CD14-positive monocyte (primary cell): ENCODE measurements around the gene ENPEP. TPM values are rescaled to one million over a fixed set of nuclear protein-coding genes. Genes with fewer than 3 reads are reported as not detected.

Experiments used
- DNase-seq, 3 donors: peaks; one replicate each; pipeline ENCODE4 v3.0.0-alpha.2; 2011 to 2022
- H2AFZ ChIP-seq: 2 replicates; pipeline ENCODE4 v1.6.0; 2012; ENCODE audit warnings: mild to moderate bottlenecking, low read depth, low read length, inconsistent platforms; ENCODE audit not compliant: insufficient read depth, poor library complexity, severe bottlenecking
- H3K27ac ChIP-seq, 2 donors: 1 replicate in 1 of 2; 2 replicates in 1 of 2; pipeline ENCODE4 v1.5.1; 2012 to 2013; ENCODE audit warnings: low read length in 2 of 2, control low read depth in 1 of 2, inconsistent platforms in 1 of 2, low read depth in 1 of 2, mild to moderate bottlenecking in 1 of 2
- H3K27me3 ChIP-seq, 2 donors: one replicate each; pipeline versions ENCODE4 v1.6.0 to v1.6.1; 2011 to 2013; ENCODE audit warnings: low read length in 2 of 2; ENCODE audit not compliant: control insufficient read depth in 2 of 2, insufficient read depth in 2 of 2
- H3K36me3 ChIP-seq, 2 donors: replicated peaks in 1 of 2; 1 replicate in 1 of 2; 2 replicates in 1 of 2; pipeline versions ENCODE4 v1.5.1 to v1.6.1; 2012 to 2013; ENCODE audit warnings: low read length in 2 of 2, control low read depth in 1 of 2, inconsistent platforms in 1 of 2, mild to moderate bottlenecking in 1 of 2; ENCODE audit not compliant: insufficient read depth in 2 of 2, control insufficient read depth in 1 of 2
- H3K4me1 ChIP-seq, 2 donors: 1 replicate in 1 of 2; 2 replicates in 1 of 2; pipeline versions ENCODE4 v1.5.1 to v1.6.1; 2012 to 2013; ENCODE audit warnings: low read length in 2 of 2, control low read depth in 1 of 2, inconsistent platforms in 1 of 2, mild to moderate bottlenecking in 1 of 2, moderate library complexity in 1 of 2; ENCODE audit not compliant: insufficient read depth in 2 of 2, control insufficient read depth in 1 of 2
- H3K4me2 ChIP-seq: replicated peaks from 2 replicates; pipeline ENCODE3; 2012; ENCODE audit warnings: low read length, moderate library complexity, mild to moderate bottlenecking; ENCODE audit not compliant: poor library complexity, severe bottlenecking; ENCODE audit errors: extremely low read depth
- H3K4me3 ChIP-seq, 3 experiments: fragments of 200-600 bp in 1 of 3; sonication (generic) in 1 of 3; replicated peaks in 1 of 3; 1 replicate in 2 of 3; 2 replicates in 1 of 3; pipeline ENCODE4 v1.5.1; 2011 to 2013; ENCODE audit warnings: low read length in 3 of 3, mild to moderate bottlenecking in 3 of 3, control low read depth in 2 of 3, low read depth in 2 of 3, inconsistent platforms in 1 of 3, moderate library complexity in 1 of 3
- H3K79me2 ChIP-seq: 2 replicates; pipeline ENCODE4 v1.6.0; 2012; ENCODE audit warnings: mild to moderate bottlenecking, control low read depth, inconsistent platforms, low read length, moderate library complexity; ENCODE audit not compliant: insufficient read depth
- H3K9ac ChIP-seq: 2 replicates; pipeline ENCODE4 v1.6.0; 2017; ENCODE audit warnings: low read length, mild to moderate bottlenecking; ENCODE audit not compliant: insufficient read depth, poor library complexity, severe bottlenecking
- H3K9me3 ChIP-seq, 2 donors: replicated peaks in 1 of 2; 1 replicate in 1 of 2; 2 replicates in 1 of 2; pipeline versions ENCODE4 v1.5.1 to v1.6.1; 2012 to 2013; ENCODE audit warnings: low read length in 2 of 2, control low read depth in 1 of 2; ENCODE audit not compliant: control insufficient read depth in 1 of 2, insufficient read depth in 1 of 2
- H4K20me1 ChIP-seq: 2 replicates; pipeline ENCODE4 v1.6.0; 2012; ENCODE audit warnings: mild to moderate bottlenecking, low read length, control low read depth, moderate library complexity; ENCODE audit not compliant: insufficient read depth
- H3K27ac Mint-ChIP-seq, 7 donors: one replicate each; pipeline ENCODE4 v1.8.0; 2020; ENCODE audit warnings: mild to moderate bottlenecking in 7 of 7, mixed read lengths in 7 of 7, moderate library complexity in 6 of 7, inconsistent platforms in 2 of 7
- H3K27me3 Mint-ChIP-seq, 3 donors: one replicate each; pipeline ENCODE4 v1.8.0; 2021 to 2022; ENCODE audit warnings: low read depth in 3 of 3, mild to moderate bottlenecking in 3 of 3, mixed read lengths in 3 of 3, moderate library complexity in 3 of 3, inconsistent platforms in 1 of 3
- H3K36me3 Mint-ChIP-seq, 2 donors: one replicate each; pipeline ENCODE4 v1.8.0; 2020; ENCODE audit warnings: mixed read lengths in 2 of 2, inconsistent platforms in 1 of 2, mild to moderate bottlenecking in 1 of 2
- H3K4me1 Mint-ChIP-seq: one replicate; pipeline ENCODE4 v1.8.0; 2020; ENCODE audit warnings: mild to moderate bottlenecking, mixed read lengths
- H3K4me3 Mint-ChIP-seq, 2 donors: one replicate each; pipeline ENCODE4 v1.8.0; 2020; ENCODE audit warnings: mild to moderate bottlenecking in 2 of 2, mixed read lengths in 2 of 2, moderate library complexity in 1 of 2
- H3K9me3 Mint-ChIP-seq, 7 donors: one replicate each; pipeline ENCODE4 v1.8.0; 2020 to 2022; ENCODE audit warnings: mixed read lengths in 7 of 7, mild to moderate bottlenecking in 6 of 7, moderate library complexity in 6 of 7, inconsistent platforms in 2 of 7
- CTCF ChIP-seq: fragments of 200-600 bp; IDR thresholded peaks from one replicate; pipeline ENCODE4 v1.8.0; 2022; ENCODE audit warnings: antibody characterized with exemption, mild to moderate bottlenecking
- WGBS: methylation state at CpG from one replicate; pipeline ENCODE4 v1.1.5; 2013; ENCODE audit warnings: missing lambda C conversion rate; ENCODE audit not compliant: insufficient coverage; 5-methylcytosine and 5-hydroxymethylcytosine counted together
- intact Hi-C, 2 donors: fragments of 100-400 bp; cut with micrococcal nuclease; formaldehyde crosslinking; loops; one replicate each; pipeline versions ENCODE4 v1.15.0 to v1.15.1; 2023
- polyA plus RNA-seq, 3 donors: library from polyadenylated mRNA; depleted of rRNA in 1 of 3; unstranded in 2 of 3; stranded (reverse) in 1 of 3; fragments of 300-500 nt in 2 of 3; fragments of >200 nt in 1 of 3; fragmentation: Illumina TruSeq in 2 of 3; gene quantifications; 1 replicate in 2 of 3; 2 replicates in 1 of 3; pipeline ENCODE4 v1.2.3, GENCODE V29; 2012 to 2021

The ENPEP gene
- polyA plus RNA-seq, 3 donors, result not detected

GRCh38 chr4:110586131-110586850 is 110.3 kb downstream of the ENPEP start:
- intact Hi-C loops, result no loop called here
- Histone ChIP-seq H3K4me2 (no peak overlapping the region), H3K27me3 (no peaks in the 10 kb centered on the region), H3K9ac (no peak overlapping the region), H2AFZ (no peak overlapping the region), H3K27ac (no peak overlapping the region), H3K79me2 (no peaks in the 10 kb centered on the region), H3K36me3 (no peaks in the 10 kb centered on the region), H3K4me1 (no peaks in the 10 kb centered on the region), H3K4me3 (no peak overlapping the region), H3K9me3 (no peaks in the 10 kb centered on the region), H4K20me1 (no peaks in the 10 kb centered on the region)
- H3K9me3 Mint-ChIP-seq, result peaks cover 0 to 3% (median 0%) of the 10 kb centered on the region in 7 donors
- H3K4me1 Mint-ChIP-seq, result no peaks in the 10 kb centered on the region
- peak overlapping the region in 1 of 7 donors; percentile 34 for H3K27ac Mint-ChIP-seq
- H3K36me3 Mint-ChIP-seq, result no peaks in the 10 kb centered on the region
- DNase-seq, result no peak
- H3K27me3 Mint-ChIP-seq, result peaks cover 0 to 4% (median 2%) of the 10 kb centered on the region in 3 donors
- 58% methylated on average over 2 of the region's 7 CpGs for WGBS
- H3K4me3 Mint-ChIP-seq, result no peak overlapping the region
- TF ChIP-seq CTCF, result no peak

DNA sequence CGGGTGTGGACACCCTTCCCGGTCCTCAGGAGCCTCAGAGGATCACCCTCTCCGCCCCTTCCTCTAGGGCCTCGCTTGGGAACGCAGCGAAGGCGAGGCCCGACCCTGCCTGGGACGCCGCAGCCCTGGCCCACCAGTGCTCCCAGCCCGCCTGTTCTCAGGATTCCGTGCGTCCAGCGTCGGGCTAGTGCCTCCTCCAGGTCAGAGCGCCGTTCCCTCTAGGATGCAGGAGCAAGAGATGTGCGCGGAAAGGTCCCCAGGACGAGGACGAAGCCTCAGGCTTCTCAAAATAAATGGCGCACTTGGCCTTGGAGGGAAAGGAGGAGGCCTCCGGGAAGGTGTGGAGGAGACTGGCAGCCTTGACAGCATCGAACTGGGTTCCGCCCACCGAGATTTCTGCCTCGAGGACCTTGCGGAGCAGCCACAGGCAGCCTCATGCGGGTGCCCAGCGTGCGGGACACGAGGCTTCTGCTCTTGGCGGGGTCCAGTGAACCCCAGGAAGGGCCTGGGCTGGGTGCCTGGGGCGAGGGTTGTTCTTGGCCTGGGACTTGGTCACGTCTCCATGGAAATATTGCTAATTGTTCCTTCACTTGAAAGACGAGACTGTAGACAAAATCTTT is 111.8 kb downstream of the ENPEP start:
- Histone ChIP-seq H3K9ac (no peak overlapping the region), H4K20me1 (no peaks in the 10 kb centered on the region), H3K27me3 (no peaks in the 10 kb centered on the region), H2AFZ (no peak overlapping the region), H3K36me3 (no peaks in the 10 kb centered on the region), H3K4me3 (no peak overlapping the region), H3K9me3 (no peaks in the 10 kb centered on the region), H3K4me1 (no peaks in the 10 kb centered on the region), H3K4me2 (no peak overlapping the region), H3K79me2 (no peaks in the 10 kb centered on the region), H3K27ac (no peak overlapping the region)
- Mint-ChIP-seq H3K4me1 (no peaks in the 10 kb centered on the region), H3K27me3 (peaks cover 0 to 3% (median 2%) of the 10 kb centered on the region in 3 donors), H3K4me3 (no peak overlapping the region), H3K9me3 (peaks cover 0 to 3% (median 2%) of the 10 kb centered on the region in 7 donors), H3K27ac (no peak overlapping the region), H3K36me3 (no peaks in the 10 kb centered on the region)
- no peak for TF ChIP-seq CTCF
- intact Hi-C loops, result no loop called here
- DNase-seq, result no peak
- WGBS, result 92% methylated on average over 32 of the region's 36 CpGs
